HCT116 (cell line): ENCODE results near the gene PWWP2B. TPM values are rescaled to one million over a fixed set of nuclear protein-coding genes. Genes with fewer than 3 reads are reported as not detected.

Experiments used
- ATAC-seq: fragments of 200-7000 bp; cut with Tn5 transposase; 2 replicates; pipeline ENCODE4 v1.9.1; 2020; ENCODE audit warnings: mild to moderate bottlenecking, moderate library complexity
- BruUV-seq: library from RNA; stranded (reverse); fragments of 400-500 nt; replicated peaks from 2 replicates; lab custom pipeline; 2021; lab: Mats Ljungman, UMichigan
- CTCF ChIA-PET: fragments of 300-600 bp; sonication (Branson Sonifier 250); formaldehyde crosslinking; loops from one replicate; lab custom pipeline; 2021; ENCODE audit warnings: antibody characterized with exemption; lab: Charles Lee
- POLR2A ChIA-PET: fragments of 300-600, 350-600 bp; sonication (Branson Sonifier 250); formaldehyde crosslinking; loops from one replicate; lab custom pipeline; 2021; ENCODE audit warnings: antibody characterized with exemption; lab: Charles Lee
- RAD21 ChIA-PET, 2 experiments: fragments of 300-600 bp; sonication (Branson Sonifier 250); formaldehyde crosslinking; loops; one replicate each; lab custom pipeline; 2023; ENCODE audit warnings: low total read pairs in 2 of 2; ENCODE audit not compliant: uncharacterized antibody in 2 of 2, unreplicated experiment in 2 of 2, low non-redundant PET in 1 of 2; lab: Charles Lee
- DNase-seq: peaks from one replicate; pipeline ENCODE4 v3.0.0-alpha.2; 2010; ENCODE audit warnings: low read depth, low spot score
- H2AFZ ChIP-seq: fragments of 200-600 bp; shearing (Covaris generic), sonication (generic); 2 replicates; pipeline ENCODE4 v1.6.1; 2017; ENCODE audit warnings: low read depth, mixed run types, mixed read lengths, antibody characterized with exemption, low read length; ENCODE audit not compliant: poor library complexity, severe bottlenecking
- H3K27ac ChIP-seq: 2 replicates; pipeline ENCODE4 v1.5.1; 2012; ENCODE audit warnings: low read depth, low read length
- H3K27me3 ChIP-seq: fragments of 200-600 bp; sonication (generic); 2 replicates; pipeline ENCODE4 v1.6.1; 2016; ENCODE audit warnings: mixed run types, low read length, mixed read lengths; ENCODE audit not compliant: insufficient read depth
- H3K36me3 ChIP-seq, 2 experiments: fragments of 200-500 bp in 1 of 2; fragments of 200-600 bp in 1 of 2; sonication (Bioruptor generic) in 1 of 2; sonication (generic) in 1 of 2; 2 replicates each; pipeline versions ENCODE4 v1.5.1 to v1.6.1; 2014 to 2016; ENCODE audit warnings: low read length in 2 of 2, inconsistent platforms in 1 of 2, mixed read lengths in 1 of 2, mixed run types in 1 of 2; ENCODE audit not compliant: insufficient read depth in 2 of 2, control insufficient read depth in 1 of 2
- H3K4me1 ChIP-seq, 2 experiments: fragments of 200-600 bp in 1 of 2; sonication (generic) in 1 of 2; 2 replicates each; pipeline versions ENCODE4 v1.5.1 to v1.6.1; 2012 to 2017; ENCODE audit warnings: low read length in 2 of 2, inconsistent platforms in 1 of 2, mild to moderate bottlenecking in 1 of 2, mixed read lengths in 1 of 2, mixed run types in 1 of 2, moderate library complexity in 1 of 2; ENCODE audit not compliant: insufficient read depth in 2 of 2, control insufficient read depth in 1 of 2
- H3K4me2 ChIP-seq: fragments of 200-600 bp; sonication (generic); 2 replicates; pipeline ENCODE4 v1.6.1; 2017; ENCODE audit warnings: mixed run types, low read length, mixed read lengths
- H3K4me3 ChIP-seq, 2 experiments: fragments of 200-600 bp in 1 of 2; sonication (generic) in 1 of 2; replicated peaks in 1 of 2; 2 replicates each; pipeline ENCODE4 v1.5.1; 2011 to 2016; ENCODE audit warnings: low read length in 2 of 2, control low read depth in 1 of 2, low read depth in 1 of 2, mild to moderate bottlenecking in 1 of 2, mixed read lengths in 1 of 2, mixed run types in 1 of 2
- H3K79me2 ChIP-seq: fragments of 200-600 bp; sonication (generic); 2 replicates; pipeline ENCODE4 v1.6.1; 2017; ENCODE audit warnings: mild to moderate bottlenecking, mixed run types, low read length, moderate library complexity, mixed read lengths; ENCODE audit not compliant: insufficient read depth
- H3K9ac ChIP-seq: fragments of 200-600 bp; sonication (generic); 2 replicates; pipeline ENCODE4 v1.6.1; 2016; ENCODE audit warnings: low read length, mixed read lengths
- H3K9me2 ChIP-seq: fragments of 200-600 bp; sonication (generic), shearing (Covaris generic); 2 replicates; pipeline ENCODE4 v1.6.1; 2017; ENCODE audit warnings: mixed run types, mild to moderate bottlenecking, moderate library complexity; ENCODE audit not compliant: insufficient read depth
- H3K9me3 ChIP-seq, 2 experiments: fragments of 200-500 bp in 1 of 2; fragments of 200-600 bp in 1 of 2; sonication (Bioruptor generic) in 1 of 2; sonication (generic) in 1 of 2; 2 replicates each; pipeline ENCODE4 v1.6.1; 2014 to 2017; ENCODE audit warnings: low read length in 2 of 2, mixed read lengths in 2 of 2, inconsistent platforms in 1 of 2, low read depth in 1 of 2, mild to moderate bottlenecking in 1 of 2, mixed run types in 1 of 2, moderate library complexity in 1 of 2; ENCODE audit not compliant: control insufficient read depth in 1 of 2, insufficient read depth in 1 of 2
- H4K20me1 ChIP-seq: fragments of 200-600 bp; sonication (generic), shearing (Covaris generic); 2 replicates; pipeline ENCODE4 v1.6.1; 2017; ENCODE audit warnings: mixed run types, mild to moderate bottlenecking, moderate library complexity; ENCODE audit not compliant: insufficient read depth
- CBX3 ChIP-seq: IDR thresholded peaks from 2 replicates; pipeline ENCODE4 v1.6.1; 2012; ENCODE audit warnings: low read depth
- CEBPB ChIP-seq: IDR thresholded peaks from 2 replicates; pipeline ENCODE4 v1.6.1; 2012; ENCODE audit warnings: low read depth
- CTCF ChIP-seq, 3 experiments: fragments of 200-600 bp in 1 of 3; sonication (generic) in 1 of 3; IDR thresholded peaks in 2 of 3; conservative IDR thresholded peaks in 1 of 3; 2 replicates each; pipeline ENCODE4 v1.5.1; 2012 to 2017; ENCODE audit warnings: low read depth in 2 of 3, low read length in 2 of 3, antibody characterized with exemption in 1 of 3, borderline replicate concordance in 1 of 3, control low read depth in 1 of 3, mild to moderate bottlenecking in 1 of 3, mixed read lengths in 1 of 3, mixed run types in 1 of 3, moderate library complexity in 1 of 3; ENCODE audit not compliant: insufficient read depth in 1 of 3
- EGR1 ChIP-seq: IDR thresholded peaks from 2 replicates; pipeline ENCODE4 v1.6.1; 2012; ENCODE audit warnings: low read depth
- EZH2 ChIP-seq: fragments of 200-600 bp; sonication (generic); IDR thresholded peaks from 2 replicates; pipeline ENCODE4 v1.6.1; 2017; ENCODE audit warnings: antibody characterized with exemption, mixed run types
- JUND ChIP-seq: IDR thresholded peaks from 2 replicates; pipeline ENCODE4 v1.6.1; 2012
- MAX ChIP-seq: IDR thresholded peaks from 2 replicates; pipeline ENCODE4 v1.6.1; 2012
- POLR2A ChIP-seq: IDR thresholded peaks from 2 replicates; pipeline ENCODE4 v1.7.0; 2011; ENCODE audit warnings: borderline replicate concordance; ENCODE audit not compliant: insufficient read depth, insufficient read length; ENCODE audit errors: extremely low read depth
- SP1 ChIP-seq: IDR thresholded peaks from 2 replicates; pipeline ENCODE4 v1.6.1; 2012; ENCODE audit warnings: low read depth
- SRF ChIP-seq: IDR thresholded peaks from 2 replicates; pipeline ENCODE4 v1.6.1; 2012; ENCODE audit warnings: low read depth
- YY1 ChIP-seq: IDR thresholded peaks from 2 replicates; pipeline ENCODE4 v1.6.1; 2011; ENCODE audit warnings: low read length, low read depth, moderate library complexity, mild to moderate bottlenecking; ENCODE audit not compliant: insufficient replicate concordance; ENCODE audit errors: extremely low read depth
- ZFX ChIP-seq: fragments of 450-650 bp; IDR thresholded peaks from 2 replicates; pipeline ENCODE4 v1.6.1; 2017
- intact Hi-C: fragments of 100-400 bp; cut with micrococcal nuclease; formaldehyde crosslinking; loops from 2 replicates; pipeline ENCODE4 v1.10.0; 2022
- total RNA-seq: library from RNA; stranded (reverse); gene quantifications from one replicate; pipeline ENCODE4 v1.2.1, GENCODE V29; 2021; ENCODE audit not compliant: unreplicated experiment
- TF ChIP-seq, protein P1 (sequence below): IDR thresholded peaks from 2 replicates; pipeline ENCODE4 v1.6.1; 2012; ENCODE audit warnings: low read depth
- TF ChIP-seq, protein P2 (sequence below): IDR thresholded peaks from 2 replicates; pipeline ENCODE4 v1.6.1; 2012

PWWP2B gene
- total RNA-seq, 1 experiment from 2014 or later = 13.9 TPM

GRCh38 chr10:132466520-132467463 is 69.8 kb downstream of the PWWP2B start:
- ChIA-PET RAD21 (no interaction called here), CTCF (no interaction called here), POLR2A (no interaction called here)
- DNase-seq = no peak
- no peak overlapping the region for H3K27ac ChIP-seq
- no peak overlapping the region for H2AFZ ChIP-seq
- no peaks in the 10 kb centered on the region for H3K9me2 ChIP-seq
- H3K4me2 ChIP-seq = no peak overlapping the region
- no peak for ATAC-seq
- no peaks in the 10 kb centered on the region for H4K20me1 ChIP-seq
- H3K36me3 ChIP-seq = no peaks in the 10 kb centered on the region
- no peaks in the 10 kb centered on the region for H3K9me3 ChIP-seq
- H3K79me2 ChIP-seq = no peaks in the 10 kb centered on the region
- peaks cover 0 to 2% of the 10 kb centered on the region in 2 experiments; a peak in 1 of 4 replicates for H3K4me1 ChIP-seq
- intact Hi-C loops = no loop called here
- BruUV-seq = no TSS peak
- H3K4me3 ChIP-seq = no peak overlapping the region
- no peak overlapping the region for H3K9ac ChIP-seq
- H3K27me3 ChIP-seq = no peaks in the 10 kb centered on the region
- TF ChIP-seq, protein P1, sequence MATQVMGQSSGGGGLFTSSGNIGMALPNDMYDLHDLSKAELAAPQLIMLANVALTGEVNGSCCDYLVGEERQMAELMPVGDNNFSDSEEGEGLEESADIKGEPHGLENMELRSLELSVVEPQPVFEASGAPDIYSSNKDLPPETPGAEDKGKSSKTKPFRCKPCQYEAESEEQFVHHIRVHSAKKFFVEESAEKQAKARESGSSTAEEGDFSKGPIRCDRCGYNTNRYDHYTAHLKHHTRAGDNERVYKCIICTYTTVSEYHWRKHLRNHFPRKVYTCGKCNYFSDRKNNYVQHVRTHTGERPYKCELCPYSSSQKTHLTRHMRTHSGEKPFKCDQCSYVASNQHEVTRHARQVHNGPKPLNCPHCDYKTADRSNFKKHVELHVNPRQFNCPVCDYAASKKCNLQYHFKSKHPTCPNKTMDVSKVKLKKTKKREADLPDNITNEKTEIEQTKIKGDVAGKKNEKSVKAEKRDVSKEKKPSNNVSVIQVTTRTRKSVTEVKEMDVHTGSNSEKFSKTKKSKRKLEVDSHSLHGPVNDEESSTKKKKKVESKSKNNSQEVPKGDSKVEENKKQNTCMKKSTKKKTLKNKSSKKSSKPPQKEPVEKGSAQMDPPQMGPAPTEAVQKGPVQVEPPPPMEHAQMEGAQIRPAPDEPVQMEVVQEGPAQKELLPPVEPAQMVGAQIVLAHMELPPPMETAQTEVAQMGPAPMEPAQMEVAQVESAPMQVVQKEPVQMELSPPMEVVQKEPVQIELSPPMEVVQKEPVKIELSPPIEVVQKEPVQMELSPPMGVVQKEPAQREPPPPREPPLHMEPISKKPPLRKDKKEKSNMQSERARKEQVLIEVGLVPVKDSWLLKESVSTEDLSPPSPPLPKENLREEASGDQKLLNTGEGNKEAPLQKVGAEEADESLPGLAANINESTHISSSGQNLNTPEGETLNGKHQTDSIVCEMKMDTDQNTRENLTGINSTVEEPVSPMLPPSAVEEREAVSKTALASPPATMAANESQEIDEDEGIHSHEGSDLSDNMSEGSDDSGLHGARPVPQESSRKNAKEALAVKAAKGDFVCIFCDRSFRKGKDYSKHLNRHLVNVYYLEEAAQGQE = no peak
- no peak for TF ChIP-seq YY1
- no peak for TF ChIP-seq SP1
- TF ChIP-seq, protein P2, sequence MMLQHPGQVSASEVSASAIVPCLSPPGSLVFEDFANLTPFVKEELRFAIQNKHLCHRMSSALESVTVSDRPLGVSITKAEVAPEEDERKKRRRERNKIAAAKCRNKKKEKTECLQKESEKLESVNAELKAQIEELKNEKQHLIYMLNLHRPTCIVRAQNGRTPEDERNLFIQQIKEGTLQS = no peak
- no peak for TF ChIP-seq MAX
- no peak for TF ChIP-seq SRF
- no peak for TF ChIP-seq CEBPB
- TF ChIP-seq CBX3 = no peak
- TF ChIP-seq CTCF (IDR thresholded peaks at IDR 0.05 in 2 of 3, conservative IDR thresholded peaks at IDR 0.05 in 1 of 3; ENCODE audit: borderline replicate concordance in 1 of 3, insufficient read depth in 1 of 3, low read depth in 2 of 3, low read length in 2 of 3) = no peak
- TF ChIP-seq ZFX = no peak
- TF ChIP-seq EGR1 = no peak
- no peak for TF ChIP-seq EZH2
- TF ChIP-seq POLR2A = no peak
- TF ChIP-seq JUND = no peak
